HG03575 (cell line): ENCODE measurements around the gene ECE1.

Experiments
- ATAC-seq: cut with Tn5 transposase; IDR thresholded peaks from one replicate; pipeline ENCODE4 v1.9.1; 2021; ENCODE audit not compliant: unreplicated experiment, insufficient number of reproducible peaks, low FRiP score; ENCODE audit errors: extremely low read depth

The ECE1 gene

DNA sequence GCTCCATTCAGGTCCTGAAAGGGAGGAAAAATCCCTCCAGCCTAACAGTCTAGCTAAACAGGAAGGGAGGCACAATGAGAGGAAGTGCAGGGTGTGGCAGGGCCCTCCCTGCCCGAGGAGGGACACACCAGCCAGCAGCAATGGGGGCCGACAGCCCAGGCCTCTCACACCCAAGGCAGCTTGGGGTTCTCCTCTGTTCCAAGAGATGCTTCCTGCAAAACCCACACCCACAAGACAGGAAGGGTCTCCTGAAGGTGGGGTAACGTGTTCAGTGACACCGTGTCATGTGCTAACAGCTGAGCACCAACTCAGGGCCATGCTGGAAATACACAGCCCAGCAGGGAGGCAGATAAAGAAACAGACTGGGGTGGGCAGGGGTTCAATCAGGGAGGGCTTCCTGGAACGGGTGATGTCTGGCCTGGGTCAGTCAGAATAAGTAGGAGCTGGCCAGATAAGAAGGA, 10.2 kb downstream of the ECE1 start:
- no peak for ATAC-seq

DNA sequence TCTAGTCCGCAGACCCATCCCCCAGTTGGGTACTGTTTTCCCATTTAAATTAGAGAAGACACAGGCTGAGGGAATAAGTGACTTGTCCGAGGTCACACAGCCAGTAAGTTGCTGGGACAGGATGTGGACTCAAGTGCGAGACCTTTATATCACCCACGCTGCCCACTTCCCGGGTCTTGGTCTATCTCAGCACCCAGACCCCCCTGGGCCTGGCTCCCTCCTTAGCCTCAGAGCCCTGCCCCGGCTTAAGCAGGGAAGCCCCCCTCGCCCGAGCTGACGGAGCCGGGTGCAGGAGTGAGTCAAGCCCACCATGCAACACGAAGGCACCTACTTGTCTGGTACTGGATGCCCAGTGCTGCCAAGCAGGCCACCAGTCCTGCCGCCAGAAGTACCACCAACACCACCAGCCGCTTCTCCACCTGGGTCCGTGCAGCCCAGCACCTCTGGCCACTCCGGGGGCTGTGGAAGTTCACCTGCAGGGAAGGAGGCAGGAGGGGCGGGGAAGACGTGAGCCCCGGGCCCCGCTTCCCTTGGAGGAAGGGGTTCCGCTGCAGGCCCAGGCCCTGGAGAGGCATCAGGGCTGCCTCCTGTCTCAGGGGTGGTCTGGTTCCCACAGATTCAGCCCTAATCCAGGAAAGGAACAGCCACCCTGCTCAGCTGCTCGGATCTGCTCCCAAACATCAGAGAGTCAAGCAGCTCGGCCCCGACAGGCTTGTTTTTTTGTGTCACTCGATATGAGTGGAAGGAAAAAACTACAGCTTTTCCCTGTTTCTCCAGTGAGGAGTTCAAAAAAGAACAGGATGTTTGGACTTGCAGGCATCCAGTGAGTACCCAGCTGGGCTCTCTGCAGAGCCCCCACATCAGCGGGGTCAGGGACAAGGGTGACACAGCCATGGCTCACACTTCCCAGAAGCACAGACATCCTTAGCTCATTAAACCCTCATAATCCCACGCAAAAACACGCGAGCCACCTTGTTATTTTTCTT, 11.1 kb downstream of the ECE1 start:
- no peak for ATAC-seq

DNA sequence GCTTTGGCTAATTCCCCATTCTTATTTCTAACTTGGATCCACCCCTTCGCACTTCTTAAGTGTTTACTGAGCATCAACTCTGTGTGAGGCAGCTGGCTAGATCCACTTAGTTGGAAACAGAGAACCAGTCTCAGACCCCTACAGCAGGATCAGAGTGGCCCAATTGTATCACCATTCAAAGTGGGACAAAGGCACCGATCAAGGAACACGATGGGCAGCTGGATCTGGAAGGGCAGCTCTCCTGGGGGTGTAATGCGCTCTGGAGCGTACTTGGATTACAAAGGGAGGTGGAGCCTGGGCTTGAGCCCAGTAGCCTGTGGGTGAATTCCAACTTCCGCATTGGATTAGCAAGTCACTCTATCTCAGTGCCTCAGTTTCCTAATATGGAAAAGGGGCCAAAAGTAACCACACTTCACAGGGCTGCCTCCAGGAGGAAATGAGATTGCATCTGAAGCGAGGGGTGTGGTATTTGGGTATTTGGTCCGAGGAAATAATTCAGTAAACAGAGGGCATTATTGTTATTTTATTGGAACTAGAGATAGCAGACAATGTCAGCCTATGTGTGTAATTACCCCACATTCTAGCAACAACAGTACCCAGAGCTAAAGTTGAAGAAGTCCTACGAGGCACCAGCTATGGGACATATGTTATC, 11.9 kb downstream of the ECE1 start:
- ATAC-seq: no peak

DNA sequence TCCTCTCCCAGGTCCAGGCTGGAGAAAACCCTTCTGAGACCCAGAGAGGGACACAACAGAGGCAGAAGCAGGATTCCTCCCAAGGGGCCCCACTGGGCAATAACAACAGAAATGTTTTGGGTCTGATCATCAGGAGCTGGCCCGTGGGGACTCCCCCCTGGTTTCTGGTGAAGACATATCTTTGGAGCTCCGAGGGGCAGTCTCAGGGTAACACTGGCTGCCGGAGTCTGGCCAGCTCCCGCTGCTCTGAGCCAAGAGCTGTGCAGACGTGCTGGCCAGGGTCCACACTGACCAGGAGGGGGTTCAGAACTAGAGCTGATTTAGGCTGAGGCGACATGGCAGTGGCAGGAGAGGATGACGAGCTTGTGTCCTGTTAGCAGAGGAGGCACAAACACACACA, 13.1 kb downstream of the ECE1 start:
- ATAC-seq: no peak

DNA sequence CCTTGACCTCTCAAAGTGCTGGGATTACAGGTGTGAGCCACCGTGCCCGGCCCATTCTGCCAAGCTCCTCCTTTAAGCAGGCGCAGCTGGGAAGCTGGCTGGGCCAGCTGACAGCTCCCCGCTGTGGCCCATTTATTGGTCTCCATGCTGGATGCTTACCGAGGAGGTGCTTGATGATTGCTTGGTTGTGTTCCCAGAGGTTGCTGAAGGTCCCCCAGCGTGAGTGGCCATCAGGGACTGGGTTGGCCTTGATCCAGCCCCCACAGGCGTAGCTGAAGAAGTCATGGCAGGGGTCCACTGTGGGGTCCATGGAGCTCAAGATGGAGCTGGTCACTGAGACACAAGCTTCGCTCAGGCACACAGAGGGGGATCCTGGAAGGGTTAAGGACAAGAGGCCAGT, 17.7 kb downstream of the ECE1 start:
- no peak for ATAC-seq

DNA sequence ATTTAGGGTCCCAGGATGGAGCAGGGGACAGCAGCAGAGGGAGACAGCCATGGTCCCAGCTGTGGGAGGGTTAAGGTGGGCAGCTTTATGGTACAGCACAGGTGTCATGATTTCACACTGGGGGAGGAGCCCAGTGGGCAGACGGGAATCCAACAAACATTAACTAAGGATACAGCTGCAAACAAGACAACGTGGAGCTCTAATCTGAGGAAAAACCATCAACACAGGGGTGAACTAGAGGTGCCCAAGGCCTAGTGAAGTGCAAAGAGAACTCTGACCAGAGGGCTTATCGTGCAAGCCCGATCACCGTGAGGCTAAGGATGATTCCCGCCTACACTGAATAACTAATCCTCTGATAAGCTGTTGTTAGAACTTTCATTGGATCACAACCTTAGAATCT, 18.7 kb downstream of the ECE1 start:
- no peak for ATAC-seq

DNA sequence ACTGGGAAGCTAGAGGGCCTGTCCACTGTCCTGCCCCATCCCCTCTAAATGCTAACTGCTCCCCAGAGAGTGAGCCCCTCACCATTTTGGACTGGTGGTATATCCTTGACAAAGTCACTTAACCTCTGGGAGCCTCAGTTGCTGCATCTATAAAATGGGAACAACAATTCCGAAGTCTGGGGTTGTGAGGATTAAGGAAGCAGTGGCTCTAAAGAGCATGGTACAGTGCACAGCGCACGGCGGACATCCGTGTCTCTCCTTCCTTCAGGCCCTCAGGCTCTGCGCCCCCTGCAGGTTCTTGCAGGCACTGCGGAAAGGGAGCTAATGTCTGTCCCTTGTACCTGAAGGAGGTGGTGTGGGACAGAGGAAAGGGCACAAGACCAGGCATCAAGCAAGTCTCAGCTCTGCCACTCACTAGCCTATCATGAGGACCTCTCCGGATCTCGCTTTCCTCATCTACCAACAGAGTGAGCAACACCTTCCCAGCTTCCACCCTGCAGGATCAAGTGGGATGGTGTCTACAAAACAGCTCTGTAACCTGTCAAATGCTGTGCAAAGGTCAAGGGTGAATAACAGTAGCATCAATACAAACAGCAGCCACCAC, 20.1 kb downstream of the ECE1 start:
- ATAC-seq: no peak

DNA sequence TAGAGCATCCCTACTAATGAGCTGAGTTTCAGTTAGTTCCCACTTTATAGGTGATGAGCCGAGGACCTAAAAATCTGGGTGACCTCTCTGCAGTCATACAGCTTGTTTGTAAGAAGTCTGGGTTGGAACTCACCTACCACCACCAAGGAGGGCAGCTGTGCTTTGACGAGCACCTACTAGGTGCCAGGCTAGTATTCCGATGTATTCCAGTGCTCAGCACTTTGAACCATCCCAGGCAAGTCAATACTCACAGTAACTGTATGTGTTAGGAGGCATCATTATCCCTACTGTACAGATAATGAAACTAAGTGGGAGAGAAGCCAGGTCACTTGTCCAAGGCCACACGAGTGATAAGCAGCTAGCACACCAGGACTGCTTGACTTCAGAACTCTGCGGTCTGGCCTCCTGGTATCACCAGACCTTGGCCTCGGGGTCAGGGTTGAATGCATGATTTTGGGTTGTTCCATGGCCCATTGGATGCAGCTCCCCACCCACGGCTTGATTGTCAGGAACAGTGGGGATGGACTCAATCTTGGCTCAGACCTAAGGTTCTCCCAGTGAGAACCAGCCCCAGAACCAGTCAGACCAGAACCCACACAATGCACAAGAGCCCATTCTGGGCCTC, 20.7 kb downstream of the ECE1 start:
- ATAC-seq: no peak

DNA sequence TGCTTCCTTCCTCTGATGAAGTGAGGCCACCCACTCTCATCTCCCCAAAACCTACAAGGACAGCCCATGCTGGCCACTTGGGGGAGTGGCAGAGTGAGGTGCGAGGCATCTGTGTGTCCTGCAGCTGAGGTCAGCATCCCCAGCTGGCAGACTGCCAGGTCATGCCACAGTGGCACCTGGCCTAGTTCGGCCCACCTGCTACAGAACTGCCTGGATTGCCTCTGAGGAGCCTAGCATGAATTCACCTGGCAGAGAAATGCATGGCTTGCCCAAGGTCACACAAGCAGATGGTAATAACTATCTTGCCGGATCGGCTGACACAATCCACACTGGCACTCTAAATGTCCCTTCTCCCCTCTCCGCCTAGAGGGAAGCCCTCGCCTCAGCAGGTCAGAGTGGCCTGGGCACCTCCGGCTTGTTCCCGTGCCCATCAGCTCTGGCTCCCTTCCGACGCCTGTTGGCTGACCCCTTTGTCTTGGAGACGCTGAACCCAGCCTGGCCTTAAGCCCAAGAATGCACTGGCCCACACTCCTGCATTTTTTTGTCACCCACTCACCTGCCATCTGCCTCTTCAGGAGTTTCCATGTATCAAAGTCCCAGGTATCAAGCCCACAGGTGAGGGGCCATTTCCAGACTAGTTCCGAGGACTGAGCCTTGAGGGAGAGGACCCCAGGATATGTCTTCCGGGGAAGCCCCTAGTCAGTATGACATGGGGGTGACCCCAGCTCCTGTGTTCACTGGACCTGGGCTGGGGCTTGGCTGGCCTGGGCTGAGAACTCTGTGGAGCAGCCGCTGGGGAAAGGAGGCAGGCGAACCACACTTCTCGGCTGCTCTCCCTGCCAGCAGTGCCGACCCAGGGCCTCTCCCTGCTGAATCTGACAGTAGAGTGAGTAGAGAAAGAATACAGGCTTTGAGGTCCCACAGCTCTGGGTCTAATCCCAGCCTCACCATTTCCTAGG, 21.7 kb downstream of the ECE1 start:
- no peak for ATAC-seq

DNA sequence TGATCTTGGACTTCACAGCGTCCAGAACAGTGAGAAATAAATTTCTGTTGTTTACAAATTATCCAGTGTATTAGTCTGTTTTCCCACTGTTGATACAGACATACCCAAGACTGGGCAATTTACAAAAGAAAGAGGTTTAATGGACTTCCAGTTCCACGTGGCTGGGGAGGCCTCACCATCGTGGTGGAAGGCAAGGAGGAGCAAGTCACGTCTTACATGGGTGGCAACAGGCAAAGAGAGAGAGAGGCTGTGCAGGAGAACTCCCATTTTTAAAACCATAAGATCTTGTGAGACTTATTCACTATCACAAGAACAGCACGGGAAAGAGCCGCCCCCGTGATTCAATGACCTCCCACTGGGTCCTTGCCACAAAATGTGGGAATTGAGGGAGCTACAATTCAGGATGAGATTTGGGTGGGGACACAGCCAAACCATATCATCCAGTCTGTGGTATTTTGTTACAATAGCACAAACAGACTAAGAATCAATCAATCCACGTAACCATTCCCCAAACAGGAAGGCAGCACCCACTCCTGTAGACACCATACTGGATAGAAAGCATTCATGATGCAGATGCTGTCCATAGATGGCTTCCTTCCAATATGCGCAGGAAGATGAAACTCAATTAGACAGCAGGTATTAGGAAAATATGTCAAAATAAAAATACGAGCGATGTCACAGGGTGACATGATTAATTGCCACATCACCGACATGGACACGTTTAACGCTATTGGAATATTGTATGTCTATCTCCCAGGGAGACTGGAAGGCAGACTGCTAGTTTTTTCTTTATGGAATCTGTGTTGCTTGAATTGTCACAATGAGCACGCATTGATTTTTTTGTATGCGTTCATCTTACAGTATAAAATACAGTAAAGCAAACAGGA, 22.8 kb downstream of the ECE1 start:
- ATAC-seq: no peak

DNA sequence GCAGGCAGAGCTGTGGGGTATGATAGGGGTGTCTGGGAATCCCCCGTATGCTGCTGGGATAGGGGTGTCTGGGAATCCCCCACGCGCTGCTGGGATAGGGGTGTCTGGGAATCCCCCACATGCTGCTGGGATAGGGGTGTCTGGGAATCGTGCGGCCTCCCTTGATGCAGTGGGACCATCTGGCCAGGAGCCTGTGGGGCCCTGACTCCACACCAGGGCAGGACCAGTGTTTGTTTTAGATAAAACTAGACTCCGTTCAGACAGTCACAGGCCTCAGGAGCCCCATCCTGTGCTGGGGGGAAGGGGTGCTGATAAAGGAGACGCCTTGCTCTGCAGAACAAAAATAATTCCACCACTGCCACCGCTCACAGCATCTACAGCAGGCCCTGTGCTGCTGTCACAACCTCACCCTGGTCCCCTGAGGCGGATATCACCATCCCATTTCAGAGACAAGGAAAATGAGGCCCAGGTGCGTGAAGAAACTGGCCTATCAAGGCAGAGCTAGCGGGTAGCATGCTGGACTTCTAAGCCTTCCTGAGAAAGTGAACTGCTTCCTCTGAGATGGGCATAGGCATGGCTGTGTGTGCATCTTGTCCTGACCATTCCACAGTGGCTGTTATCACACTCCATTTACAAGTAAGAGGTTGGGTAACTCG, 24.0 kb downstream of the ECE1 start:
- no peak for ATAC-seq

DNA sequence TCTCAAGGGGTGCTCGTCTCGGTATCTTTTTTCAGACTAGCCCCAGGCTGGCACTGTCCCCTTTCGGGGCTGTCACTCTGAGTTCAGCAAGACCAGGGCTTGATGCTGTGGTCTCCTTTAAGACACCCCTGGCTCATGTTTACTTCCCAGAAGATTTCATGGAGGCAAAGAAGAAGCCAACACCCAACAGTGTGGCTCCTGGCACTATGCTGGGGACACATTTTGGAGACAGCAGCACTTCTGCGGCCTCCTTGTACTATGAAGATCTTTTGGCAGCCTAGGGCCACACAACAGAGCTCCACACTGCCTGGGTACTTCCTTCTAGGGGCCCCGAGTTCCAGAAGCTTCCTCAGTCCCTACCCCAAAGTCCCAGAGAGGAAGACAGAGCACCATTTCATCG, 24.6 kb downstream of the ECE1 start:
- ATAC-seq: no peak

DNA sequence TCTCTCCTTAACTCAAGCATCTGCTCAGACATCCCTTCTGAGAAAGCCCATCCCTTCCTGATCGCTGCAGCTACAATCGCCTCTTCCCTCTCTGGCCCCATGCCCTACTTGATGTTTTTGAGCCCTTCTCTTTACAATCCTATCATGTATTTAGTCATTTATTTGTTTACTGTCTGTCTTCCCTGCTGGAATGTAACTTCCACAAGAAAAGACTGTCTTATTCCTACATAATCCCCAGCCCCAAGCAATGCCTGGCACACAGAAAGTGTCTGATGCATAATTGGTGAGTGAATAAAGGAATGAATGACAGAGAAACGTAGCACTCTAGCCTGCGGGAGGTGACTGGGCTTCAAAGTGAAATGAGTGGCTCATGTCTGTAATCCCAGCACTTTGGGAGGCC, 25.4 kb downstream of the ECE1 start:
- ATAC-seq: no peak

DNA sequence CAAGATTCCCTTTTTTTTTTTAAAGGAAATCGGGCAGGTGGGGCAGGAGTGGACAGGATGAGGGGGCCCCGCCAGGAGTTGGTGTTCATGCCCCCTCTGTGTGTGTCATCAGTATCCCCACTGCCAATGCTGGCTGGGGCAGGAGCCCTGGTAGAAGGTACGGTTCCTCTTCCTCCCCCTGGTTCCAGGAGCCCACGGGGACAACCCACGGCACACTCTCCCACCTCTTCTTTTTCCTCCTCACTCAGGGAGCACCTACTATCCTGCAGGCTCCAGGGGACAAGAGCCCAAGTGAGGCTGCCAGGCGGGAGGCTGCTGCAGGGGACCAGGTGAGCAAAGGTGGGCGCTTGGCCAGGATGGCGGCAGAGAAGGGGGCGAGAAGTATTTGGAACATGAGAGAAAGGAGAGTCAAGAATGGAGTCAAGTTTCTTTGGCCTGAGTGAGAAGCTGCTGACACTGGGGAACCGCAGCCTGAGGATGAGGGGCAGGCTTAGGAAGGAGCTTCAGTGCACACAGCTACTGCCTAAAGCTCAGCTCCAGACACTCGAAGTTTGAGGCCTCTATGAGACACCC, 26.5 kb downstream of the ECE1 start:
- ATAC-seq: no peak

DNA sequence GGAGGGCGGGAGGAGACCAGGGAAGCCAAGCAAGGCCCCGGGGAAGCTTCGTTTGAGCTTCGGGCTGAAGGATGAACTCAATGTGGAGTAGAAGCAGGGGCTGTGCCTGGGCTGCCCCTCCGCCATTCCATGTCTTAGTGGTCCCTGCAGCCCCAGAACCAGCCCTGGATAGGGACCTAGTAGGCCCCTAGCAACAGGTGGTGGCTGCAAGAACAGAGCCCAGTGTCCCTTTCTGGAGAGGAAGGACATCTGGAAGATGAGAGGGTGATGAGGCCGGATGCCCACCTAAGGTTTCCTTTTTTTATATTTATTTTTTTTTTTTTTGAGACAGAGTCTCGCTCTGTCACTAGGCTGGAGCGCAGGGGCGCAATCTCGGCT, 27.2 kb downstream of the ECE1 start:
- ATAC-seq: no peak

DNA sequence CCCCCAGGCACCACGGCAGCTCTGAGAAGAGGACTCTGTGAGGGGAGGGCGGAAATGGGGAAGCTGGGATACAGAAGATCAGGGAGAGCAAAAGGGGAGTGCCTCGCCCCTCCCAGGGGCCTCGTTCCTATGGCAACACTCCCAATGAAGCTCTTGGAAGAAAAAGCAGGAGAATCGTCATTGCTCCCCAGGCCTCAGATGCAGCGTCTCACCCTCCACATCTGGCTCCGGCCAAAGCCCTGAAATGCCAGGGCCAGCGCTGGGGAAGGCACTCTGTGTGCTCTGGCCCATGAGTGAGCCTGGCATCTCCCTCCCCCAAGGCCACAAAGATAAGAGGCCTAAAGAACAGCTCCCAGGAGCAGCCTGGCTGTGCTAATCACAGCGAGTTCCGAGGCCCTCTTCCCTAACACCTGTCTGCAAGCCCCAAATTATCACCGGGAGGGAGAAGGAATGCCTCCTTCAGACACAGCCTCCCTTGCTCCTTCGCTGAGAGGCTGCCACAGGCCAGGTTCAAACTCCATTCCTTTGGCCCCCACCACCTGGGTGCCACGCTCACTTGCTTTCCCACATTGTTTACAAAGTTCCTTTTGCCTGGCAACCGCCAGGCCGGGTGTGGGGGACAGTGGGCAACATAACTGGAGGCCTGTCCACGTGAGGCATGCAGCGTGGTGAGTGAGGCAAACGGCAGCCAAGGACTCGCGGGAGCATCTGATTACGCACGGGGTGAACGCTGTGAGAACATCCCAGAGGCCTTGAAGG, 27.8 kb downstream of the ECE1 start:
- ATAC-seq: no peak
